DOHH2 (cell line): ENCODE measurements around the gene IL7R.

Source experiments
- H3F3A ChIP-seq: fragments of 200-600 bp; sonication (generic), shearing (Covaris generic); 2 replicates; pipeline ENCODE4 v1.6.0; 2016; ENCODE audit warnings: antibody characterized with exemption, mild to moderate bottlenecking; ENCODE audit not compliant: control insufficient read depth, insufficient read depth
- H3K27ac ChIP-seq: fragments of 200-600 bp; sonication (generic); 2 replicates; pipeline ENCODE4 v1.5.1; 2014; ENCODE audit warnings: low read depth, mild to moderate bottlenecking, low read length, moderate library complexity
- H3K27me3 ChIP-seq: fragments of 200-600 bp; sonication (generic); 2 replicates; pipeline ENCODE4 v1.6.1; 2014; ENCODE audit warnings: mild to moderate bottlenecking, low read length, mixed read lengths; ENCODE audit not compliant: control insufficient read depth
- H3K36me3 ChIP-seq: fragments of 200-600 bp; sonication (generic); 2 replicates; pipeline ENCODE4 v1.6.1; 2014; ENCODE audit warnings: mild to moderate bottlenecking, low read length, moderate library complexity, mixed read lengths; ENCODE audit not compliant: control insufficient read depth
- H3K4me1 ChIP-seq: fragments of 200-600 bp; sonication (generic); 2 replicates; pipeline ENCODE4 v1.6.1; 2014; ENCODE audit warnings: mild to moderate bottlenecking, low read length, mixed read lengths; ENCODE audit not compliant: control insufficient read depth
- H3K4me2 ChIP-seq: fragments of 200-600 bp; sonication (generic); 2 replicates; pipeline ENCODE4 v1.6.0; 2014; ENCODE audit warnings: mild to moderate bottlenecking, low read length, moderate library complexity
- H3K4me3 ChIP-seq: fragments of 200-600 bp; sonication (generic); 2 replicates; pipeline ENCODE4 v1.5.1; 2014; ENCODE audit warnings: mild to moderate bottlenecking, low read length, mixed read lengths
- H3K79me2 ChIP-seq: fragments of 200-600 bp; sonication (generic); 2 replicates; pipeline ENCODE4 v1.6.1; 2014; ENCODE audit warnings: mild to moderate bottlenecking, low read length, mixed read lengths; ENCODE audit not compliant: control insufficient read depth
- H3K9me2 ChIP-seq: fragments of 200-600 bp; sonication (generic); replicated peaks from 2 replicates; pipeline ENCODE4 v1.6.1; 2014; ENCODE audit warnings: mild to moderate bottlenecking, low read length, mixed read lengths; ENCODE audit not compliant: control insufficient read depth
- H3K9me3 ChIP-seq: fragments of 200-600 bp; sonication (generic); 2 replicates; pipeline ENCODE4 v1.6.1; 2014; ENCODE audit warnings: antibody characterized with exemption, low read length, mixed read lengths; ENCODE audit not compliant: control insufficient read depth, insufficient read depth
- H4K20me1 ChIP-seq: fragments of 200-600 bp; sonication (generic); 2 replicates; pipeline ENCODE4 v1.6.0; 2014; ENCODE audit warnings: low read depth, mild to moderate bottlenecking, antibody characterized with exemption, low read length, moderate library complexity; ENCODE audit not compliant: control insufficient read depth, insufficient read depth
- CTCF ChIP-seq: fragments of 200-600 bp; sonication (generic); IDR thresholded peaks from one replicate; pipeline ENCODE4 v1.5.1; 2014; ENCODE audit warnings: antibody characterized with exemption, mild to moderate bottlenecking, low read depth, low read length; ENCODE audit not compliant: poor library complexity, severe bottlenecking
- EZH2phosphoT487 ChIP-seq: fragments of 200-600 bp; sonication (generic); IDR thresholded peaks from 2 replicates; pipeline ENCODE4 v1.6.1; 2017; ENCODE audit warnings: borderline replicate concordance, mild to moderate bottlenecking, antibody characterized with exemption, low read length, moderate library complexity, mixed read lengths

The IL7R gene

GRCh38 chr5:35860686-35861085, 4.0 kb downstream of the IL7R start:
- H3K9me3 ChIP-seq = no peaks in the 10 kb centered on the region
- no peak overlapping the region for H3K27ac ChIP-seq
- peaks cover 51% of the 10 kb centered on the region for H3K36me3 ChIP-seq
- H3K4me2 ChIP-seq = no peak overlapping the region
- TF ChIP-seq EZH2phosphoT487 (no peak), CTCF (no peak)
- H3K4me3 ChIP-seq = no peak overlapping the region
- peaks cover 38% of the 10 kb centered on the region for H3K79me2 ChIP-seq
- H3F3A ChIP-seq = no peaks in the 10 kb centered on the region
- no peaks in the 10 kb centered on the region for H3K27me3 ChIP-seq
- no peaks in the 10 kb centered on the region for H3K9me2 ChIP-seq
- H3K4me1 ChIP-seq = peaks cover 48% of the 10 kb centered on the region
- H4K20me1 ChIP-seq = no peaks in the 10 kb centered on the region

- no peak for TF ChIP-seq CTCF
- H3K36me3 ChIP-seq = peaks cover 51% of the 10 kb centered on the region
- H3K27me3 ChIP-seq = no peaks in the 10 kb centered on the region
- no peaks in the 10 kb centered on the region for H4K20me1 ChIP-seq
- no peaks in the 10 kb centered on the region for H3F3A ChIP-seq
- peaks cover 35% of the 10 kb centered on the region for H3K79me2 ChIP-seq
- no peaks in the 10 kb centered on the region for H3K9me3 ChIP-seq
- H3K4me2 ChIP-seq = no peak overlapping the region
- H3K9me2 ChIP-seq = no peaks in the 10 kb centered on the region
- peaks cover 38% of the 10 kb centered on the region for H3K4me1 ChIP-seq
- H3K4me3 ChIP-seq = no peak overlapping the region
- no peak overlapping the region for H3K27ac ChIP-seq
Measured at GRCh38 chr5:35861718-35862117, 5.0 kb downstream of the IL7R start.

DNA sequence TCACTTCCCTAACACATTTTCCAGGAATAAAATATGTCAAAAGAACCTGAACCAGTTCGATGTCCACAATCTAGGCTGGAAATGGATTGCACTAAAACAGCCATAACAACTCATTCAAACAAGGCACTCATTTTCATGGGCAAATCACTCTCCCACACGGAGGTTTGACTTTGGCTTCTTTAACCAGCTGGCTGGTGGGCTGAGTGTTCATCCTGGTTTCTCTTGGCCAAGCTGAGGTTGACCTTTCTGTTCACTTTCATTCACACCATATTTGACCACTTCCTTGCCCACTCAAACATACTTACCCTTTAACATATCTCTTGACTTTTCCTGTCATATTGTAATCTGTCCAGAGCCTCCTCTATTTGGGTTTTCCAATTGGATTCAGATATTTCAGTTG, 5.4 kb downstream of the IL7R start:
- H3K4me3 ChIP-seq = no peak overlapping the region
- no peaks in the 10 kb centered on the region for H3K9me3 ChIP-seq
- H3K36me3 ChIP-seq = peaks cover 53% of the 10 kb centered on the region
- no peak for TF ChIP-seq CTCF
- no peak for TF ChIP-seq EZH2phosphoT487
- no peaks in the 10 kb centered on the region for H3K9me2 ChIP-seq
- H3F3A ChIP-seq = no peaks in the 10 kb centered on the region
- H4K20me1 ChIP-seq = no peaks in the 10 kb centered on the region
- H3K4me1 ChIP-seq = peaks cover 35% of the 10 kb centered on the region
- H3K79me2 ChIP-seq = peaks cover 31% of the 10 kb centered on the region
- H3K27ac ChIP-seq = no peak overlapping the region
- no peaks in the 10 kb centered on the region for H3K27me3 ChIP-seq
- H3K4me2 ChIP-seq = no peak overlapping the region

GRCh38 chr5:35863159-35863558, 6.5 kb downstream of the IL7R start:
- H3K4me2 ChIP-seq = no peak overlapping the region
- H3F3A ChIP-seq = no peaks in the 10 kb centered on the region
- H4K20me1 ChIP-seq = no peaks in the 10 kb centered on the region
- no peaks in the 10 kb centered on the region for H3K9me3 ChIP-seq
- H3K36me3 ChIP-seq = peaks cover 63% of the 10 kb centered on the region
- peaks cover 20% of the 10 kb centered on the region for H3K79me2 ChIP-seq
- peaks cover 43% of the 10 kb centered on the region for H3K4me1 ChIP-seq
- no peak overlapping the region for H3K27ac ChIP-seq
- no peak overlapping the region for H3K4me3 ChIP-seq
- no peaks in the 10 kb centered on the region for H3K27me3 ChIP-seq
- TF ChIP-seq CTCF = no peak
- no peak for TF ChIP-seq EZH2phosphoT487
- no peaks in the 10 kb centered on the region for H3K9me2 ChIP-seq
